ENCODE data around the gene PHACTR1.
"Not testable (repeated sequence)": the region's sequence is repeated elsewhere in the genome, so short reads cannot be mapped to it uniquely, and the experiment has no call there.

PHACTR1 gene

DNA sequence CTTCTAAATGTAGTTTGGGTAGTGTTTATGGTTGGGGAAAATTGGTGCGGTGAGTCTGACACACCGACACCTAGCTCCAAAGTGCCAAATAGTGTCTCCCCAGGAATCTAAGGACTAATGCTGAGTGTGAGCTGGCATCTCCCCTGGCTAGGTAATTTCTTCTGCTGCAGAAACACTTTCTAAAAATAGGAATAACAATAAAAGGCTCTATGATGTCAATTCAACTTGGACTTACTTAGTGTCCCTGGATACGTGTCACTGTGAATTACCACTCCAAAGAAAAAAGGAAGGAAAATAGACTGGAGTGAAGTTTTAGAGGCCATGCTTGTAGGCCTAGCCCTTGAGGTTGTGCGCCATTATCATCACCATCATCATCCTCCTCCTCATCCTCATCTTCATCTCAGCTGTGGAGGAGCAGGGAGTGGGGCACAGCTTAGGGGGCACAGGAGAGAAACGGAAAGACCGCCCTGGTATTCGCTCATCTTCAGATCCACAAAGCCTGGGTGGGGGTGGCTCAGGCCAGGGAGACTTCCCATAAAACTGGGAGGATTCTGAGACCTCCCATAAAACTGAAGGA is 522.2 kb downstream of the PHACTR1 start:
- DNase-seq (ENCODE audit: low read depth in 2 of 2), result no peak

DNA sequence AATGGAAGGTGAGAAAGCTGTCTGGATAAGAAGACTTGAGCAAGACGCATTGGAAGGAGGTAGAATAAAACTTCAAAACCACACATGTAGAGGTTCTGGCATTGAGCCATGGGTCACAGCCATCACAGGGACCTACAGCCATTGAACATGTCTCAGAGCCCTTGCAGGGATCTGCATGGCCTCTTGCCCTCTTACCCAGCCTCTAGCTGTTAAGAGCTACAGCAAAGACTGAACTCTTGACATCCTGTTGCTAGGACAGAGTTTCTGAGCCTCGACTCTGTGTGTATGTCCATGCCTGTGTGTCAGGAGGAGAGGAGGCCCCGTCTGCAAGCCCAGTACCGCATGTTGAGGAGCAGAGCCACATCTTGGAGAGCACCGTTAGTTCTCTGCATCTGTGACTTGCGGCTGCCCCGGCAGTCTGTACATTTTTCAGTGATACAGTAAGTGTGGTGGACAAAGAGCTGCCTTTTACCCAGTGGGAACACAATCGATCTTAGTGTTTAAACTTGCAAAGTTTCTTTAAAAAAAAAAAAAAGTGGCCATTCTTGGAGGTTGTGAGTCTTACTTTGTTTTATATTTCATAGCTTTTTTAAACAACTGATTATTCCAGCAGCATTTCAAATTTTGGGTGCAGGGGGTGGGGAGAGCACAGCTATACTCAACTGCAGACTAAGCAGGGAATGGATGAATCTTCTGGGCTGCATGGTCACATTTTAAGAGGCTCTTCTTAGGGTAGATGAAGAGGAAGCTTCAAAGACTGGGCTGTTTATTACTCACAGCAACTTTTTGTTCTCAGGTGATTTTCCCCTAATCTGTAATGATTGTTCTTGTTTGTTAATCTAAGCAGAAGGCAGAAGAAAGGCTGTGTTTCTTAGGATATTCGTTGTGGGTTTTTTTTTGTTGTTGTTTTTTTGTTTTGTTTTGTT is 523.2 kb downstream of the PHACTR1 start:
- DNase-seq (ENCODE audit: low read depth in 2 of 2), result no peak

- no peak for DNase-seq (ENCODE audit: low read depth in 2 of 2)
Measured at GRCh38 chr6:13241364-13241763, 524.8 kb downstream of the PHACTR1 start.

GRCh38 chr6:13242178-13242577 is 525.6 kb downstream of the PHACTR1 start:
- no peak for DNase-seq (ENCODE audit: low read depth in 2 of 2)

GRCh38 chr6:13242590-13242989 is 526.0 kb downstream of the PHACTR1 start:
- DNase-seq (ENCODE audit: low read depth in 2 of 2), result no peak

DNA sequence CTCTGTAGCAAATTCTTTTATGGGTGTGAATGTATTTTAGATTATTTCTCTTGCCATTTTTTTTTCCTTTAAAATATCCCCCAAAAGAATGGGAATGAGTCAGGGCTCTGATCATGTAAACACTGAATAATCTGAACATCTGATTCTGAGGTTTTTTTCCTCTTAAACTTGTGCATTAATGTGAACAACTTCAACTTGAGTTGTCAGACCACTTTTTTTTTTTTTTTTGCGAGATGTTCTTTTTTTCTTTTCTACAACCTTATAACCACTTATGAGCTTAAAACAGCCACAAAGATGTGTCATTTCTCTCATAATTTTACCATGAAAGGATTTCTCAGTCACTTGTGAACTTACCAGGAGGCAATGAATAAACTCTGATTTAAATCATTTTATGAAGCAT is 526.5 kb downstream of the PHACTR1 start:
- no peak for DNase-seq (ENCODE audit: low read depth in 2 of 2)

DNA sequence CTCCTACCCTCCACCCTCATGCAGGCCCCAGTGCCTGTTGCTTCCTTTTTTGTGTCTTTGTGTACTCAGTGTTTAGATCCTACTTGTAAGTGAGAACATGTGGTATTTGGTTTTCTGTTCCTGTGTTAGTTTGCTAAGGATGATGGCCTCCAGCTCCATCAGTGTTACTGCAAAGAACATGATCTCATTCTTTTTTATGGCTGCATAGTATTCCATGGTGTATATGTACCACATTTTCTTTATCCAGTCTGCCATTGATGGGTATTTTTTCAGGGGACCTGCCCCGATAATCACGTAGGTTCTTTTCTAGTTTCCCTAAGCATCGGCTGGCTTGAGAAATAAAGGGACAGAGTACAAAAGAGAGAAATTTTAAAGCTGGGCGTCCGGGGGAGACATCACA is 527.2 kb downstream of the PHACTR1 start:
- not testable (repeated sequence) for DNase-seq (ENCODE audit: low read depth in 2 of 2)

DNA sequence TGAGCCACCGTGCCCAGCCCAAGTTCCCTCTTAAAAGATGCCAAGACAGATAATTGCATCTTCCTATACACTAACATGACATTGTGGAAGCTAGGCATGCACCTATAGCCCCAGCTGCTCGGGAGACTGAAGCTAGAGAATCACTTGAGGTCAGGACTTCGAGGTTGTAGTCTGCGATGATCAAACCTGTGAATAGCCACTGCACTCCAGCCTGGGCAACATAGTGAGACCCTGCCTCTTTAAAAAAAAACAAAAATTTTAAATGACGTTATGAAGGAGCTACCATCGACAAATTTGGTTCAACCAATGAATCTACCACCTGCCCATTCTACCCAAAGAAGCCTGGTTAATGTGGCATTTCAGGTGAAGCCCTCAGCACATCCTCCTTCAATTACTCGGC is 531.1 kb downstream of the PHACTR1 start:
- DNase-seq (ENCODE audit: low read depth in 2 of 2), result no peak

DNA sequence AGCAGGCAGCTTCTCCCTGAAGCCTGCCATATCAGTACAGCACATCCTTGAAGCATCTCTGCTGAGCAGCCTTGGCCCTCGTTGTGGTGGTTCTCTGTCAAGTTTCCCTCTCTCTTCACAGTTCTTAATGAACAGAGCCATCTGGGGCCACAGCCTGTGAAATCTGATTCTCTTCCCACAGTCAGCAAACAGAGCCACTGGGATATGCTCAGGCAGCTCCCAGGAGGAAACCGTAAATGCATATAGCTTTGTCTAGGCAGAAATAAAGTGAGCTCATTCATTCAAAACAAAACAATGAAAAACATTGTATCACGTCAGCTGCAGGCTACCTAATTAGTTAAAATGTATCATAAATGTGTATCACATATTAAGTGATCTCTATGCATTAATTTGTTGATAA is 531.5 kb downstream of the PHACTR1 start:
- no peak for DNase-seq (ENCODE audit: low read depth in 2 of 2)

- no peak for DNase-seq (ENCODE audit: low read depth in 2 of 2)
Measured at GRCh38 chr6:13248584-13248985, 532.0 kb downstream of the PHACTR1 start.

DNA sequence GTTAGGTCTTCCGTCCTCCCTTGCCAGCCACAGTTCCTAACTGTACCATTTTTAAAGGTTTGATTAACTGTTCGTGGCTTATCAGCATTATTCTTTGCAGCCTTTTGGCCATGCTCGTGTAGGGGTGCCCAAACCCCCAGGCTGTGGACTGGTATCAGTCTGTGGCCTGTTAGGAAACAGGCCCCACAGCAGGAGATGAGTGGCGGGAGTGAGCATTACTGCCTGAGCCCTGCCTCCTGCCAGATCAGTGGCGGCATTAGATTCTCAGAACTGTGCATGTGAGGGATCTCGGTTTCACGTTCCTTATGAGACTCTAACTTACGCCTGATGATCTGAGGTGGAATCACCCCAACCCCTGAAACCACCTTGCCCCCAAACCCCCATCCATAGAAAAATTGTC is 532.4 kb downstream of the PHACTR1 start:
- no peak for DNase-seq (ENCODE audit: low read depth in 2 of 2)

DNA sequence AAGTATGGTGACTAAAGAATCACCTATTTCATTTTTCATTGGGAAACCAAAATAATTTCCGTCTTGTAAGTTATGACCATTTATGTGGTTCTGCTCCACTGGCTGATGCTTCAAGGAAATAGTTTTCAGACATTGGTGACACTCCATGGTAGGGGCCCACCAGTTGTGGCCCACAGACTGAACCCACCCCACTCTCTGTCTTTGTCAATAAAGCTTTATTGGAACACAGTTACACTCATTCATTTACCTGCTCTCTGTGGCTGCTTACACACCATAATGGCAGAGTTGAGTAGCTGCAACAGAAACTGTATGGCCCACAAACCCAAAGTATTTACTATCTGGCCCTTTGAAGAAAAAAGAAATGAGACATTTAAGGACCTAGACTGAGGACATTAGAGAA is 533.2 kb downstream of the PHACTR1 start:
- DNase-seq (ENCODE audit: low read depth in 2 of 2), result no peak

- no peak for DNase-seq (ENCODE audit: low read depth in 2 of 2)
Measured at GRCh38 chr6:13250703-13251102, 534.1 kb downstream of the PHACTR1 start.

DNA sequence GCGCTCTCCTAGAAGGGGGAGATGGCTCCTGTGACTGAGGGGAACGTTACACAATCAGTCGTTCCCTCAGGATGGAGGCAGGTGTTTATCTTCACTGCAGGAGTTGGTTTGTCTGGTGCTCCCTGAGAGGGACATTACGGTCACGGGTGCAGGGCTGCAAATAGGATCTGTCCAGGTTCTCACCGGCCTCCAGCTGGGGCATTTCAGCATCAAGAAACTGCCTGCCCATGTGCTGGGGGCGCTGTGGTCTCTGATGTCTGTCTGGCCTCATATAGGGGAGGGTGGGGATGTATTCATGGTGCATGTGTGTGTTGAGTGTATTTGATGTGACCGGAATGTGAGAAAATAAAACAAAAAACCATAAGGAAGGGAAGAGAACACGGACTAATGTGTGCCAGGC is 534.7 kb downstream of the PHACTR1 start:
- DNase-seq (ENCODE audit: low read depth in 2 of 2), result no peak

GRCh38 chr6:13252790-13253189 is 536.2 kb downstream of the PHACTR1 start:
- no peak for DNase-seq (ENCODE audit: low read depth in 2 of 2)

- no peak for DNase-seq (ENCODE audit: low read depth in 2 of 2)
Measured at GRCh38 chr6:13253272-13253671, 536.7 kb downstream of the PHACTR1 start.

- no peak for DNase-seq (ENCODE audit: low read depth in 2 of 2)
Measured at GRCh38 chr6:13256266-13257001, 539.9 kb downstream of the PHACTR1 start.

GRCh38 chr6:13259393-13259792 is 542.8 kb downstream of the PHACTR1 start:
- DNase-seq (ENCODE audit: low read depth in 2 of 2), result no peak

DNA sequence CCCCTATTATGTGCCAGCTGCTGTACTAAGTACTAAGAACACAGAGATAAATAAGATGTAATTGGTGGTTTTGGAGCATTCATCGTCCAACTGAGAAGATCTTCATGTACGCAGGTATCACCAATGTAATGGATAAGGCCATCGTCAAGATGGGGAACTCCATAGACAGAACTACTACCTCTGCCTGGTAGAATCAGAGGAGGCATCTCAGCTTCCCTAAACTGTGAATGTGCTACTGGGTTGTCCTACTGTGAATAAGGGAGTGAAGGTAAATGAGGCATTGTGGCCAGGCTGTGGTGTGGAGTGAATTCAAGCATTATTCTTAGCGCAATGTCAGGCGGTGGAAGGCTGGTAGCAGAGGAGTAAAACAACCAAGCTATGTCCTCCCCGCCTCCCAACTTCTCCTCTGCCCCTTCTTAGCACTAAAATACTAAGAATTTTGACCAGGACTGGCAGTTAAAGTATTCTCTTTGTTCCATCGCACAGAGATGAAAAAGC is 543.6 kb downstream of the PHACTR1 start:
- no peak for DNase-seq (ENCODE audit: low read depth in 2 of 2)

- DNase-seq (ENCODE audit: low read depth in 2 of 2), result no peak
Measured at GRCh38 chr6:13260831-13261230, 544.3 kb downstream of the PHACTR1 start.

- no peak for DNase-seq (ENCODE audit: low read depth in 2 of 2)
Measured at GRCh38 chr6:13261464-13261994, 545.0 kb downstream of the PHACTR1 start.
